Activated CD4-positive, alpha-beta T cell treated with anti-CD3 and anti-CD28 coated beads, Interleukin-2, Interleukin-6, amounts not matched to agents 100 ng/mL and 50 ng/mL, durations not matched to agents 16 hours and 8 hours (primary cell): ENCODE results near the gene ZMIZ1.
A peak's percentile ranks its signal among the peaks of the same experiment; 100 is the strongest.

Experiments used
- DNase-seq: peaks from one replicate; pipeline ENCODE4 v3.0.0-alpha.2; 2020

Gene ZMIZ1

DNA sequence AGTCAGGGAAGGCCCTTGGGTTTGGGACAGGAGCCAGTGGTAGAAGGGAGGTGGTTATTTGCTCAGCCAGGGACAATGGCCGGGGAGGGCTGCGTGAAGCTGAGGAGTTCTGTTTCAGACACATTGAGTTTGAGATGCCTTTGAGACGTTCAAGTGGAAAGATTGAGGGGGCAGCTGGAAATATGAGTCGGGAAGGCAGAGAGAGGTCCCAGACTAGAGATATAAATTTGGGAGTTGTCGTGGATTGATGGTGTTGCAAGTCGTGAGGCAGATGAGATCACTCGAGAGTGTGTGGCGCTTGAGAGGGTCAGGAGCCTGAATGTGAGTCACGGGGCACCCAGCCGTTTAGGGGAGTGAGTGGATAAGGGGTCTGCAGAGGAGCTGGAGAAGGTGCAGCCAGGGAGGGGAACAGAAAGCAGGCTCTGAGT, 73.3 kb downstream of the ZMIZ1 start:
- DNase-seq = no peak

GRCh38 chr10:79142522-79143309, 74.0 kb downstream of the ZMIZ1 start:
- DNase-seq = no peak

- DNase-seq = no peak
Measured at GRCh38 chr10:79143879-79144278, 75.1 kb downstream of the ZMIZ1 start.

- no peak for DNase-seq
Measured at GRCh38 chr10:79144351-79145173, 75.8 kb downstream of the ZMIZ1 start.

DNA sequence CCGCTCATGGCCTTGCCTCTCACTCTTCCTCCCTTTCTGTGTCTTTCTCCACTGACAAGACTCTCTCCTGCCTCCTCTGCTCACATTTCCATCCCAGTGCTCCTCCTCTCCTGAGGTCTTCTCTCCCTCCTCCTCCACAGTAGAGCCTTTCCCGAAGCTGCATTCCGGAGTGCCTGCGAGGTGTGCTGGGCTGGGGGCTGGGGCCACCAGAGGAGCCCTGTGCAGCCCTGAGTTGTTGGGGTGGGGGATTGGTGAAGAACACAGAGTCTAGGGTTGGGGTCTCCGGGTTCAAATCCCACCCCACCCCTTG, 76.4 kb downstream of the ZMIZ1 start:
- no peak for DNase-seq

GRCh38 chr10:79145517-79146470, 77.0 kb downstream of the ZMIZ1 start:
- no peak for DNase-seq

GRCh38 chr10:79146611-79147130, 77.9 kb downstream of the ZMIZ1 start:
- no peak for DNase-seq

- DNase-seq = no peak
Measured at GRCh38 chr10:79147306-79147705, 78.5 kb downstream of the ZMIZ1 start.

DNA sequence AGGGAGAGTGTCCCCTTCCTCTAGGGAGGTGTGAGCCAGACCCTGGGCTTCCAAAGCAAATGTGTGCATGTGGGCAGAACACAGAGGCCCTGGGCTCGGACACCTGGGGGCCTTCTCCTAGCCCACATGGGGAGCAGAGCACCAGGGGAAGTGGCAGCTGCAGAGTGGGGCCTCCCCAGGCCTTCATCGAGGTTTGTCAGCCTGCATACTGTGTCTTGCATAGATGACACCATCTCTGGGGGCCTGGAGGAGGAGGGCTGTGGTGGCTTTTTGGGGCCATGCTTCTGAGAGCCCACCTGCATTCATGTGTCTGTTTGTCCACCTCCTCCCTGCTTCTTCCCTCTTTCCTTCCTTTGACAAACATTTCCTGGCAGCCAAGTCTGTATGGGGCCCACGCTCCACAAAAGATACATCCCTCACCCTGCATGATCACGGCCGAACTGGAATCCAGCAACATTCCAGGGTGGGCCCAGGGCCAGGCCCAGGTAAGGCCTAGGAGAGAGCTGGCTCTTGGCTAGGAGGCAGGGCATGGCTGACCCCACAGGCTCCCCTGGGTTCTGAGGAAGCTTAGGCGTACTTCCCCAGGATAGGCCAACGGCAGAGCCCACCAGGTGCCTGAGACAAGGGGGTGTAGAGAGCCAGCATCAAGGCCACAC, 79.2 kb downstream of the ZMIZ1 start:
- no peak for DNase-seq

DNA sequence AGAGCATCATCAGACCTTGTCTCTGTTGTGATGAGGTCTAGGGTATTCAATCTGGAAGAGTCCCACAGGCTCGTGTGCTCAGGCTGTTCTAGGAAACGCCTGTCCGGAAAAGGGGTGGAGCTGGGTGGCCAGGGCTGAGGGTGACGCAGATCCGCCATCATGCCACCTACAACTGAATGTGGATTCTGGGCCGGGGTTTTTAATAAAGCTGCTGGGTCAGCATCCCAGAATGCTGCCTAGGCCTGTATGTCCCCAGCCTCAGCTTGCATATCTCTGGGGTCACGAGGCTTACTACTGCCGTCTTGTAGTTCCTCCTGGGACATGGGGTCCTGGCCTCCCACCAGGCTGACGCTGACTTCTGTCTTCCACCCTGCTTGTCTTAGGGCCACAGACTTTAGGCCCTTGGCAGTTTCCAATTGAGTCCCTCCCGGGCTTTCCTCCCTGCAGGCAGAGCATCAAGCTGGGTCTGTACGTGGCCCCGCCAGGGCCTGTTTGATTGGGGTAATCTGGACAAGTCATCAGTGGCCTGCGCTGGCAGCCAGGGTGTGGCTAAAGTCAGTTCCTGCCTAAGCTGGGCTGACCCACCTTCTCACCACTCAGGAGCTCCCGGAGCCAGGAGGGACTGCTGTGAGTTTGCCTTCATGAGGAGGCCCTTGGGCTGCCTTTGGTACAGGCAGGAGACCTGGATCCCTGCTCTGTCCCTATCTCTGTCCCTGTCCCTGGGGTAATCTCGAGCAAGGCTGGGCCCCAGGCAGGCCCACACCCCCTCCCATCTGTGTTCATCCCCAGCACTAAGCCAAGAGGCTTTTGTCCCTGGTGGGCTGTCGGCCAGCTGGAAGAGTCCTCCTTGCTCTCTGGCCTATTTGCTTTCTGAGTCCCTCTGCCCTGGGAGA, 79.9 kb downstream of the ZMIZ1 start:
- DNase-seq = no peak

- no peak for DNase-seq
Measured at GRCh38 chr10:79149345-79149661, 80.5 kb downstream of the ZMIZ1 start.

DNA sequence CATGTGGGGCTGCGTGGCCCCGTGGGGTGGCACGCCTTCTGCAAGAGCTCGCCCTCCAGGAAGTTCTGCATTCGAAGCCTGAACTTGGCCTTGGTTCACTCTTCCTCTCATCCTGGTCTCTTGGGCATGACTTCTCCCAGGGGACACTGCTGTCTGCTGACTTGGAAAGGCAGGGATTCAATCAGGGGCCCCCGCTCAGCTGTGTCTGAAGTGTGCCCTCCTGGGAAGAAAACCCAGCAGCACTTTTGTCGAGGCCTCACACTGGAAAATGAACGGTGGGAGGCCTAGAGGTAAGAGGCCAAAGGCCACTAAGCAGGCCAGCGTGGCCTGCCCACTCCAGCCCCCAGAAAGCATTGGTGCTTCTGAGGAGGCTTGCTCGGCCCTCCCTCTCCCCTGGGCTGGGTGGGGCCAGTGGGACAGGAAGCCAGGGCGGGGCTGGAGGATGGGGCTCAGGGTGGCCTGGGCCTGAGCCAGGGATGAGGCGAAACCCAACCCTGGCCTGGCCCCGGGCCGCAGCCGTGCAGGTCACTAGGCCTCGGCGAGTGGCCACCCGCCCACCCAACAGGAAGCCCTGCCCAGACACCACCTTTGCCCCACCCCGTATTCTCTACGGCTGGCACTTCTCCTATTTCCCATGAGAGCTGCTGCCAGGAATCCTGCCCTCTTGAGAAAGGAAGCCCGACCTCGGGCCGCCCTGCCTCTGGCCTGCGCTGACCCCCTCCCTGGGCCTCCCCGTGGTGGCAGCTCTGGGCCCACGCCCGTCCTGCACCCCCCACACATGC, 81.1 kb downstream of the ZMIZ1 start:
- DNase-seq = peak; percentile 51

DNA sequence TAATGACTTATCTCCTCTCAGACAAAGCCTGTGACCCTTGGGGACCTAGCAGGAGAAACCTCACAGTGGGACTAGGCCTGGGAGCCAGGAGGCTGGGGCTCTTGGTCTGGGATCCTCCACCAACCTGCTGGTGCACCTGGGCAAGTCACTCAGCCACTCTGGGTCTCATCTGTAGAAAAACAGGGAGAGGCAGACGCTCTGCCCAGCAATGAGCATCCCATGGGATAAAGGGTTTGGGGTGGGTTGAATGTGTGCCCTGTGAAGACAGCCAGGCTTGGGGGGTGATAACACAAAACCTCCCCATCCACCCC, 81.6 kb downstream of the ZMIZ1 start:
- DNase-seq = no peak

DNA sequence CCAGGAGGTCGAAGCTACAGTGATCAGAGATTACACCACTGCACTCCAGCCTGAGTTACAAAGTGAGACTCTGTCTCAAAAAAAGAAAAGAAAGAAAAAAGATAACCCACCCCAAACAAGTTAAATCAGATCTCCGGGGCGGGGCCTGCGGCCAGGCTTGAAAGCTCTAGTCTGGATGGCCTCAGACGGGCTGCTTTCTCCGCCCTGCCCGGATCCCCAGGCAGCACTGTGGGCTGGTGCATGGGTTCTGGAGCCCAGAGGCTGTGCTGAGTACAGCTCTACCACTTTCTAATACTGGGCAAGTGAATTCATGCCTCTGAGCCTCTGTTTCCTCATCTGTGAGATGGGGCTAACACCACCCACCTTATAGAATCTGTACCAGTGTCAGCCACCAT, 83.7 kb downstream of the ZMIZ1 start:
- no peak for DNase-seq

DNA sequence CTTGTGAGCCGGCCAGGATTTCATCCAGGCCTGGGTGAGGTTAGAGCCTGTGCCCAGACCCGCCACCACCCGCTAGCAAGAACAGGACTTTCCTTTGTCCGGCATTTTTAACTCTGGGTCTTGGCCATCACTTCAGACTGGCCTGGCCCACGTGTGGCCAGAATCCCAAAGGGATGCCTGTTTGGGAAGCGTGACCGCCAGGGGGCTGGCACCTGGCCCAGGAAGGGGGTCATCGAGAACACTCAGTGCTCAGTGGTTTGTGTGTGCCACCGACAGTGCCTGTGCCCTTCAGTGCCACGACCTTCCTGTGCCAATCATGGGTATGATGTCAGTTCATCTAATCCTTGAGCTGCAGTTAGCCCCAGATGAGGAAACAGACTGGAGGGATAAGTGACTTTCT, 85.0 kb downstream of the ZMIZ1 start:
- DNase-seq = no peak

GRCh38 chr10:79155301-79156081, 86.7 kb downstream of the ZMIZ1 start:
- no peak for DNase-seq

- no peak for DNase-seq
Measured at GRCh38 chr10:79156334-79157274, 87.8 kb downstream of the ZMIZ1 start.

DNA sequence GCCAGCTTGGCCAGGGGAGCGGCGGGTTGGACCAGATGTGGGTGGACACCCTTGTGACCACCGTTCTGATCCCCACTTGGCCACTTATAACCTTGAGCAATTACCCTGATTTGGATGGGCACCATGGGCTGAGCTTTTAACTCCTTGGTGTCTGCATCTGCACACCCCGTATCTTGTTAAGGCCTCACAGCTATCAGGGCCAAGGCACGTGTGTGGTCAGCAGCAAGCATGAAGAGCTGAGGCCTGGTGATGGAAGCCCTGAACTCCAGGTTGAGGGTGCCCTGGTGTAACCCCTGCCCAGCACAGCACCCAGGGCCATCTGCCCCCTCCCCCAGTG, 89.2 kb downstream of the ZMIZ1 start:
- DNase-seq = no peak
